ENCODE results near the gene PPIL6.

PPIL6 gene

GRCh38 chr6:109440331-109441068 lies at the start of gene PPIL6, which contains the start of gene SMPD2:
Gene PPIL6 (minus strand): TSS chr6:109440628. CDS start chr6:109440590, 38 bp downstream.
Gene SMPD2 (plus strand): TSS chr6:109440724. CDS start chr6:109441122, 398 bp downstream.
- DNase-seq (ENCODE audit: low read depth), result peak; percentile 49

DNA sequence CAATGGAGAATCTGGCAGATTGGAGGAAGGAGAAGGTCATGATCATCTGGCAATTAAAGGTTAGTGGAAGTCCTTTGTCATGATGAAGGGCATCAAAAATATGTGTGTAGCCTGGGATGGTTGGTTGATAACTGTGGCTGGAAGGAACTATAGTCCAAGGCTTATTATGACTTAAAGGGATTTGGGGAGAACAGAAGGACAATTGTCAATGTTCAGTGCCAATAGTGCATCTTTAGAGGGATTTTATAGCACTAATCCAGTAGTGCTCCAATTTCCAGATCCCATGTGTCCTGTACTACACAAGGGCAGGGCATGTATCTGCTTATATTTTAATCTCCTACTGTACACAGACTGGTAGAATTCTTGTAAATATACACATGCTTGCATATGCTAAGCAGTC lies 47.6 kb upstream of the PPIL6 start:
- DNase-seq (ENCODE audit: low read depth), result no peak

DNA sequence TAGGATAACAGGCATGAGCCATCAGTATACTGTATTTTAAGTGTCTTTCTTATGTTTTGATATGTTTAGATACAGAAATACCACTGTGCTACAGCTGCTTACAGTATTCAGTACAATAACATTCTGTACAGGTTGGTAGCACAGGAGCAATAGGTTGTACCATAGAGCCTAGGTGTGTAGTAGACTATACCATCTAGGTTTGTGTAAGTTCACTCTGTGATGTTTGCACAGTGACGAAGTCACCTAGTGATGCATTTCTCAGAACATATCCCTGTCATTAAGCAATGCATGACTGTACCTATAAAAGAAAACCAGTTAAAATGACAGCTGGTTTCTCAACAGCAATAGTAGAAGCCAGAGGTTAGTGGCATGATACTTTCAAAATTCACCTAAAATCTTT lies 45.6 kb upstream of the PPIL6 start:
- no peak for DNase-seq (ENCODE audit: low read depth)

DNA sequence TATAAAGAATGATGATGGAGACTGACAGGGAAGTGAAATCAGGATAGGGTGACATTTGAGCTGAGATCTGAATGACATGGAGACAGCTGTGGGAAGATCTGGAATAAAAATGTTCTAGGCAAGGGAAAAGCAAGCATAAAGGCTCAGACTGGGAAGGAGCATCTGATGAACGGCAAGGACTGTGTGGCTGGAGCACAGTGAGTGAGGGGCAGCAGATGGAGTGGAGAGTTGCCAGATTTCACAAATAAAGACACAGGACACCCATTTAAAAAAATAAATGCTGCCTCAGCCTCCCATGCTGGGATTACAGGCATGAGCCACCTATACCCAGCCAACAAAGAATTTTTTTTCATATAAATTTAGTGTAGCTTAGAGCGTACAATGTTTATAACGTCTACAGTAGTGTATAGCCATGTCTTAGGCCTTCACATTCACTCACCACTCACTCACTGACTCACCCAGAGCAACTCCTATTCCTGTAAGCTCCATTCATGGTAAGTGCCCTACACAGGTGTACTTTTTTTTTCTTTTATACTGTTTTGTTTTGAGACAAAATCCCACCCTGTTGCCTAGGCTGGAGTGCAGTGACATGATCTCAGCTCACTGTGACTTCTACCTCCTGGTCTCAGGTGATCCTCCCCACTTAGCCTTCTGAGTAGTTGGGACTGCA lies 45.0 kb upstream of the PPIL6 start:
- DNase-seq (ENCODE audit: low read depth), result no peak

DNA sequence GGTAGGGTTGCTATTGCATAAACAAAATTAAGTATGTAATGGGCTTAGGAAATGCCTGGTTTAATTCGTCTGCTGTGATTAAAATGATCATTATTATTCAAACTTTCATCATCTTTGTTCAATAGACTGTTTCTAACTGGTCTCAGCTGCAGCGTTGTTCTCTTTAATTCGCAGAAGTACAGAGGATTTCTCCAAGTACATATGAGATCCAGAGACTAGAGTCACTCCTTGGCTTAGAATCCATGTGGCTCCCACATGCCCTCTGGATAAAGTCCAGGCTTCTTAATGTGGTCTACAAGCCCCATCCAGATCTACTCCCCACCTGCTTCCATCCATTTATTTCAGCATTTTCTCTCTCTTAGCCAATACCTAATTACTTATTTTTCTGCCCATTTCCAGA lies 43.7 kb upstream of the PPIL6 start:
- no peak for DNase-seq (ENCODE audit: low read depth)

- no peak for DNase-seq (ENCODE audit: low read depth)
These were observed 43.3 kb upstream of the PPIL6 start for GRCh38 chr6:109483735-109484057.

GRCh38 chr6:109482905-109483734 lies 42.7 kb upstream of the PPIL6 start, which contains the start of gene ZBTB24:
Gene ZBTB24 (minus strand): TSS chr6:109483219. CDS start chr6:109482026, 1,193 bp downstream.
- peak; percentile 76 for DNase-seq (ENCODE audit: low read depth)

- DNase-seq (ENCODE audit: low read depth), result no peak
These were observed 40.6 kb upstream of the PPIL6 start for GRCh38 chr6:109480993-109481480.

- no peak for DNase-seq (ENCODE audit: low read depth)
These were observed 38.6 kb upstream of the PPIL6 start for GRCh38 chr6:109478841-109479624.

DNA sequence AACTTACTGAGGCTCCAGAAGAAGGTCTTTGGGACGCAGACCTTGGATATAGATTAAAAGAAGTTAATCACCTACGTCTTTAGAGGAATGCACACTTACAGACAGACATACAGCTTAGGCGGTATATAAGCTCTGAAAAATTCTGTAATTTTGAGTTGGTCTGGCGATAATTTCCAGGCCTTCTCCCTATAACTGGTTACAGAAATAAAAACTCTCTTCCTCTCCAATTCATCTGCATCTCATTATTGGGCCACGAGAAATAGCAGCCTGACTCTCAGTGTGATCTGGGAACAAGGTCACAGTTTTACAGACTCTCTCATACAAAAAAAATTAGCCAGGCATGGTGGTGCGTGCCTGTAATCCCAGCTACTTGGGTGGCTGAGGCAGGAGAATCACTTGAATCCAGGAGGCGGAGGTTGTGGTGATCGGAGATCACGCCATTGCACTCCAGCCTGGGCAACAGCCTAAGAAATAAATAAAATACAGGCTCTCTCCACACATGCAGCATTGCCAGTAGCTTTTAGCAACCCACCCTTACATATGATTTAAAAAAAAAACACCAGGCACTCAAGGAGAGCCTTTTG lies 37.9 kb upstream of the PPIL6 start:
- DNase-seq (ENCODE audit: low read depth), result no peak

GRCh38 chr6:109477725-109478124 lies 37.3 kb upstream of the PPIL6 start:
- DNase-seq (ENCODE audit: low read depth), result no peak

GRCh38 chr6:109477184-109477583 lies 36.8 kb upstream of the PPIL6 start:
- DNase-seq (ENCODE audit: low read depth), result no peak

GRCh38 chr6:109475625-109476024 lies 35.2 kb upstream of the PPIL6 start:
- DNase-seq (ENCODE audit: low read depth), result no peak

DNA sequence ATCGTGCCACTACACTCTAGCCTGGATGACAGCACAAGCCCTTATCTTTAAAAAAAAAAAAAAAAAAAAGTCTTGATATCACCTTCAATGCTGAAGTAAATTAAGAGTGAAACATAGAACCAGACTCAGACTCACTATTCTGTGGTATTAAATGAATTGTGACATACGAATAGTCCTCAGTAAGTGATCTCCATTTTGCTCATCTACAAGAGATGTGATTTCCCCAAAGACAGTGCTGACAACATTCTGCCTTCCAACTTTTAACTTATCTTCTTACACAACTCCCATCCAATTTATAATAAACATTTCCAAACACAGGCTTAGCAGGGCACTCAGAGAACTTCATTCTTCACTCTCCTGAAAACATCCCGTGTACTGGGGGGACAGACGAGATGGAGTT lies 34.6 kb upstream of the PPIL6 start:
- no peak for DNase-seq (ENCODE audit: low read depth)

- no peak for DNase-seq (ENCODE audit: low read depth)
These were observed 32.7 kb upstream of the PPIL6 start for GRCh38 chr6:109473120-109473519.

GRCh38 chr6:109472132-109472995 lies 31.9 kb upstream of the PPIL6 start:
- DNase-seq (ENCODE audit: low read depth), result no peak

GRCh38 chr6:109471105-109471810 lies 30.8 kb upstream of the PPIL6 start:
- DNase-seq (ENCODE audit: low read depth), result no peak

DNA sequence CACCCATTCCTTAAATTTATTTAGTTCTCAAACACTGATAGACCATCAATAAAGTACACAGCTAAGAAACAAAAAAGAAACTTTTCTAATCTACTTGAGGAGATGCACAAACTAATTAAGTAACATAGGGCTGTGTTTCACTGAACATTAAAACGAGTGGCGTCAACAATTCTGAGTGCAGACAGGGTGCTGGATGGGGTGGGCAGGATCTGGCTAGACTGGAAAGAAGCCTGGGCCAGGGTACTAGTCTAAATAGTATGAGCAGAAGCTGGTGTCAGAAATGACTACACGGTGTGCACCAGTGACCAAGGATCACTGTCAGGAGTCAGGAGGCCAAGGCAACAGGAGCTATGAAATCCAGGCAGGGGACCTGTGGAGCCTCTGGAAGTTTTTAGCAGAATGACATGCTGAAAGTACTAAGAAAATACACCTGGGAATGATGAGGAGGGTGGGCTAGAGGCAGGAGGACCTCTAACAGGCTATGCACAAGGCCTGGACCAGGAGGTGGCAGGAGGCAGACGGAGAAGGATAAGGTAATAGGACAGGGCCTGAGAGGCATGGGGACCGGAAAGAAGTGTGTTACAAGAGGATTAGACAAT lies 29.3 kb upstream of the PPIL6 start:
- DNase-seq (ENCODE audit: low read depth), result no peak

- DNase-seq (ENCODE audit: low read depth), result no peak
These were observed 27.3 kb upstream of the PPIL6 start for GRCh38 chr6:109467696-109468095.

Data from stimulated activated CD8-positive, alpha-beta memory T cell treated with anti-CD3 and anti-CD28 coated beads, Interleukin-12 subunit alpha, Interleukin-12 subunit beta, amount 100 ng/mL, for 1 hour (primary cell).